HCT116 (cell line): ENCODE data around the gene CACNA1F.

Source experiments
- CTCF ChIP-seq, 3 experiments: fragments of 200-600 bp in 1 of 3; sonication (generic) in 1 of 3; IDR thresholded peaks in 2 of 3; conservative IDR thresholded peaks in 1 of 3; 2 replicates each; pipeline ENCODE4 v1.5.1; 2012 to 2017; ENCODE audit warnings: low read depth in 2 of 3, low read length in 2 of 3, antibody characterized with exemption in 1 of 3, borderline replicate concordance in 1 of 3, control low read depth in 1 of 3, mild to moderate bottlenecking in 1 of 3, mixed read lengths in 1 of 3, mixed run types in 1 of 3, moderate library complexity in 1 of 3; ENCODE audit not compliant: insufficient read depth in 1 of 3
- EZH2phosphoT487 ChIP-seq: fragments of 200-600 bp; IDR thresholded peaks from 2 replicates; pipeline ENCODE4 v1.6.1; 2018; ENCODE audit warnings: antibody characterized with exemption, borderline replicate concordance
- MAX ChIP-seq: IDR thresholded peaks from 2 replicates; pipeline ENCODE4 v1.6.1; 2012
- POLR2A ChIP-seq: IDR thresholded peaks from 2 replicates; pipeline ENCODE4 v1.7.0; 2011; ENCODE audit warnings: borderline replicate concordance; ENCODE audit not compliant: insufficient read depth, insufficient read length; ENCODE audit errors: extremely low read depth
- REST ChIP-seq: IDR thresholded peaks from 2 replicates; pipeline ENCODE4 v1.6.1; 2012; ENCODE audit warnings: low read depth

GRCh38 chrX:49210406-49210805 lies 22.7 kb downstream of the CACNA1F start:
- TF ChIP-seq CTCF (IDR thresholded peaks at IDR 0.05 in 2 of 3, conservative IDR thresholded peaks at IDR 0.05 in 1 of 3; ENCODE audit: borderline replicate concordance in 1 of 3, insufficient read depth in 1 of 3, low read depth in 2 of 3, low read length in 2 of 3) (no peak), POLR2A (no peak), EZH2phosphoT487 (no peak), MAX (no peak), REST (no peak)
